Activated CD4-positive, alpha-beta T cell treated with anti-CD3 and anti-CD28 coated beads, Interleukin-2, amount 10 ng/mL, durations not matched to agents 7 days and 5 days (primary cell): ENCODE measurements around the gene TBC1D22A. TPM values are rescaled to one million over a fixed set of nuclear protein-coding genes. Genes with fewer than 3 reads are reported as not detected.

Experiments used
- CTCF ChIA-PET: fragments of 350-600 bp; sonication (Branson Sonifier 250); formaldehyde crosslinking; loops from one replicate; lab custom pipeline; 2021; ENCODE audit warnings: antibody characterized with exemption; lab: Charles Lee
- POLR2A ChIA-PET: fragments of 350-600 bp; sonication (Branson Sonifier 250); formaldehyde crosslinking; loops from one replicate; lab custom pipeline; 2021; ENCODE audit warnings: antibody characterized with exemption; lab: Charles Lee
- DNase-seq: peaks from one replicate; pipeline ENCODE4 v3.0.0-alpha.2; 2020
- H3K27ac Mint-ChIP-seq: one replicate; pipeline ENCODE4 v1.8.0; 2021; ENCODE audit warnings: mild to moderate bottlenecking, moderate library complexity, mixed read lengths
- H3K27me3 Mint-ChIP-seq: one replicate; pipeline ENCODE4 v1.8.0; 2021; ENCODE audit warnings: mixed read lengths
- H3K36me3 Mint-ChIP-seq: one replicate; pipeline ENCODE4 v1.8.0; 2021; ENCODE audit warnings: low read depth, mixed read lengths
- H3K4me1 Mint-ChIP-seq: one replicate; pipeline ENCODE4 v1.8.0; 2021; ENCODE audit warnings: mixed read lengths
- H3K4me3 Mint-ChIP-seq: one replicate; pipeline ENCODE4 v1.8.0; 2021; ENCODE audit warnings: mild to moderate bottlenecking, moderate library complexity, mixed read lengths
- H3K9me3 Mint-ChIP-seq: one replicate; pipeline ENCODE4 v1.8.0; 2021; ENCODE audit warnings: mixed read lengths
- total RNA-seq, 2 experiments: library from RNA; stranded (reverse); gene quantifications; one replicate each; pipeline ENCODE4 v1.2.3, GENCODE V29; 2021

The TBC1D22A gene
- total RNA-seq, 2 experiments from 2014 or later: 34.1 to 39.2 TPM

DNA sequence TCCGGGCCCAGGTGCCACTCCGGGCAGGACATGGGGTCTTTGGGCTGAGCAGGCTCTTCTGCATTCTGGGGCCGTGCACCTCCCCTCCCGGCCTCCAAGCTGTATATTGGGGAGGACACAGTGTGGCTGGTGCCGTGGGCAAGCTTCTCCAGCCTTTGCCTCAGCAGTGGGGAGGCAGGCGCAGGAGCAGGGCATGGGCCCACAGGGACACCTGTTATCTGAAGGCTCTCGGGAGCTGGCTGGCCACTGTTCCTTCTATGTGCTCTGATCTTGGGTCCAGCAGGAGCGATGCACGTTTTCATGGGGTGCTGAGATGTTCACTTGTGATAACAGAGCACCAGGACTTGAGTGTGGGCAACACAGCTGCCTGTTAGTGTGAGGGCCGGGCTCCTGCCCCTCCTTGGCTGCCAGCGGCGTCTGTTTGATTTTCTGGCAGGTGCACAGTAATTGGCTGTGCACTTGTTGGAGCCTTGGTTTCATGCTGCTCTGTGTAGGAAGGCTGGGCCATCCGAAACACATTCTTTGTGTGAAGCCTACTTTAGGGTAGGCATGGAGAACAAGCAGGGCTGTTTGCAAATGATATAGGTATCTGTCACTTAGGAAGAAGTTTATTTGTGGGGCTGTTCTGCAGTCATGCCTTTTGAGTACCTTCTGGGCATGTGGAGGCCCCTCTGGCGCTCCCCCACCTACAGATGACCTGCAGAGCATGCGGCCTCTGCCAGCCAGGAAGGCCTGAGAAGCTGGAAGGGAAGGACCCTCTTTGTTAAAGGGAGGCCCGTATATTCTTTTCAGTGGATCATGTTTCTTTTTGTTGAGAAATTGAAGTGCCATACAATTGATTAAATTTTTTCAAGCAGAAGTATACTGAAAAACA is 201.5 kb downstream of the TBC1D22A start:
- Mint-ChIP-seq H3K27me3 (no peaks in the 10 kb centered on the region), H3K4me3 (no peak overlapping the region), H3K36me3 (no peaks in the 10 kb centered on the region), H3K27ac (no peak overlapping the region), H3K9me3 (no peaks in the 10 kb centered on the region), H3K4me1 (no peaks in the 10 kb centered on the region)
- DNase-seq: no peak
- CTCF ChIA-PET: no interaction called here
- POLR2A ChIA-PET: no interaction called here

DNA sequence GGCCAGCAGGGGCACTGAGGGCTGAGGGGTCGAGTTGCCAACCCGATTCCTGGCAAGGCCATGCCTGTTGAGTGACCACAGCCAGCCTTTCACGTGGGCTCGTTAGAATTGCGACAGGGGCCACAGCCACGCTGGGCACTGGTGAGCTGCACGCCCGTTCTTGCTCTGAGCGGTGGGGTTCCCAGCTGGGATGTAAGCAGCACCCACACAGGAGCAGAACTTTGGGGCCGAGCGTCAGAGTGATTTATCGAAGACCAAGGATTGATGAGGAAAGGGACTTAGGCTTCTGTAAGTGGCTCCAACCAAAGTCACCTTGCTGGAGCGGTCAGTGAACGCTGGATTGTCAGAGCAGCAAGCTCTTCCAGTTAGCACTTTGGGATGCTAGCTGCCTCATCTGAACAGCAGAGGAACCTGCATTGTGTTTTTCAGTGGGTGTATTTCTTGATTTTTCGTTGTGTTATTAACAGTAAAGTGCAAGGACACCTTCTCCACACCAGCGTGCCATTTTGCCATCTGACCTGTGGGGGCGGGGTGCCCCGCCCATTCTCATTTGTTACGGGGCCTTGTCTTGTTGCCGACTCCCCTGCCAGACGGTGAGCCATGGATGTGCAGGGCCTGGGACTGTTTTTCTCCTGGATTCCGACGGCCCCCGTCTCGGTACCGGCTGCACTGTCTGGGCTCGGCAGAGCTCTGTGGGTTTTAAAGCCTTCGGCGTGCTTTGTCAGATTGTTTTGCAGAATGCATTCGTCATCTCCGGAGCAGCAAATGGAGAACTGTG is 202.5 kb downstream of the TBC1D22A start:
- H3K4me3 Mint-ChIP-seq: no peak overlapping the region
- H3K27me3 Mint-ChIP-seq: no peaks in the 10 kb centered on the region
- ChIA-PET CTCF (no interaction called here), POLR2A (no interaction called here)
- no peak for DNase-seq
- H3K27ac Mint-ChIP-seq: no peak overlapping the region
- H3K36me3 Mint-ChIP-seq: no peaks in the 10 kb centered on the region
- H3K9me3 Mint-ChIP-seq: no peaks in the 10 kb centered on the region
- peaks cover 8% of the 10 kb centered on the region for H3K4me1 Mint-ChIP-seq

DNA sequence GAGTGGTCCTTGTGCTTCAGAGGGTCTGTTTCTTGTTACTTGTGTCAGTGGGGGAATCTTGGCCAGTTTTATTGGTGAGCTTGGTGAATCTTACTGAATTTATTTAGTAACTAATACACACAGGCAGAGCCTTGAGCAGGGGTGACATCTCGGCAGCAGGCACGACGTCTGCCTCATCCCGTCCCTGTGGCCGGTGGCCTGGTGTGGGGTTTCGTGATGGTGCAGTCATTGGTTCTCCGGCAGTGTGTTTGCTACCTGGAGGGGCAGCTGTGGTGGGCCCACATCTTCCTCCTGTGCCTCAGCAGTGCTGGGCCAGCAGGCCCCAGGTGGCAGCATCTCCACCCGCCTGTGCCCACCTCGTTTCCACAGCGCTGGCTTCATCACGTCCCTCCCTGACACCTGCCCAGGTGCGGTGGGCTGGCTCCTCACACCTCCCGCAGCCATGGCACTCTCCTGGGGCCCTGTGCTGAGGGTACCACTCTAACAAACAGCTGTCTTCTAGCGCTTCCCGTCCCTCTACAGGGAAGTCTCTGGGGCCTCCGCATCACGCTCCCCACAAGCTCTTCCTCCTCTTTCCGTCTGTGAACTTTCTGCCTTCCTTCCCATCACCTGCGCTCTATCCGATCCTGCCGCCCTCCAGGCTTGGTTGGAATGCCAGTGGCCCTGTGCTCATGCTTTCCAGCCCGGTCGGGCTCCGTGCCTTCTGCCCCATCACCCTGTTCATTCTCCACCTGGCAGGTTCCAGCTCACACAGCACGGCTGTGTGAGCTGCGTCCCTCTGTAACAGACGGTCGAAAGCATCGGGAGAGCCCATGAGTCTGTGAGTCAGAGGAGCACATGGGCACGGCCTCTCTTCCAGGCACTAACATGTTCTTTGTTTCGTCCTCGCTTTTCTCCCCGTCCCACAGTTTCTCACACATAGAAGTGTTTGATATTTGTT is 203.4 kb downstream of the TBC1D22A start:
- POLR2A ChIA-PET: no interaction called here

GRCh38 chr22:46966495-46966845 is 204.0 kb downstream of the TBC1D22A start:
- POLR2A ChIA-PET: no interaction called here
- CTCF ChIA-PET: no interaction called here
- no peaks in the 10 kb centered on the region for H3K9me3 Mint-ChIP-seq
- H3K4me3 Mint-ChIP-seq: no peak overlapping the region
- H3K36me3 Mint-ChIP-seq: peaks cover 2% of the 10 kb centered on the region
- DNase-seq: no peak
- H3K27ac Mint-ChIP-seq: no peak overlapping the region
- no peaks in the 10 kb centered on the region for H3K27me3 Mint-ChIP-seq
- H3K4me1 Mint-ChIP-seq: peaks cover 13% of the 10 kb centered on the region

More for the DNA sequence above, 203.4 kb downstream of the TBC1D22A start:
- Mint-ChIP-seq H3K36me3 (peaks cover 2% of the 10 kb centered on the region), H3K27ac (no peak overlapping the region), H3K9me3 (no peaks in the 10 kb centered on the region), H3K27me3 (no peaks in the 10 kb centered on the region), H3K4me3 (no peak overlapping the region), H3K4me1 (peaks cover 13% of the 10 kb centered on the region)
- DNase-seq: no peak
- CTCF ChIA-PET: no interaction called here

DNA sequence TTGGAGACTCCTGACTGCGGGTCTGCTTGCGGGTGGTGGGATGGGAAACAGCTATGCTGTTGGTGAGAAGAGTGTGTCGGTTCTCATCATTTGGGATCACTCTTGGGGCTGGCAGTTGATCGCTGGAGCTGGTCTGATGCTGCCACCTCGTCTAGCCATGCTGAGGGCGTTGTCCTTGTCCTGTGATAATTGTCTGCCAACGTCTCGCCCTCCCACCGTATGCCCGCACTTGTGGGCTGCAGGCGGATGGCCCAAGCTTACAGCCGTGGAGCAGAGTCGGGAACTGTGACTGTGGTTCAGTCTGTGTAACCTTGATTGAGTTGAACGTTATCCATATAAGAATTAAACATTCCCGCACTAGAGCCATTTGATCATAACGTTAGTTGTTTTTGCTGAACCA is 204.4 kb downstream of the TBC1D22A start:
- CTCF ChIA-PET: no interaction called here
- peaks cover 2% of the 10 kb centered on the region for H3K36me3 Mint-ChIP-seq
- POLR2A ChIA-PET: no interaction called here
- peaks cover 13% of the 10 kb centered on the region for H3K4me1 Mint-ChIP-seq
- DNase-seq: no peak
- no peak overlapping the region for H3K4me3 Mint-ChIP-seq
- H3K27me3 Mint-ChIP-seq: no peaks in the 10 kb centered on the region
- H3K9me3 Mint-ChIP-seq: no peaks in the 10 kb centered on the region
- H3K27ac Mint-ChIP-seq: no peak overlapping the region

GRCh38 chr22:46967445-46968358 is 205.3 kb downstream of the TBC1D22A start:
- Mint-ChIP-seq H3K4me1 (peaks cover 13% of the 10 kb centered on the region), H3K27ac (no peak overlapping the region), H3K36me3 (peaks cover 2% of the 10 kb centered on the region), H3K4me3 (no peak overlapping the region), H3K27me3 (no peaks in the 10 kb centered on the region), H3K9me3 (no peaks in the 10 kb centered on the region)
- POLR2A ChIA-PET: no interaction called here
- no peak for DNase-seq
- CTCF ChIA-PET: no interaction called here

DNA sequence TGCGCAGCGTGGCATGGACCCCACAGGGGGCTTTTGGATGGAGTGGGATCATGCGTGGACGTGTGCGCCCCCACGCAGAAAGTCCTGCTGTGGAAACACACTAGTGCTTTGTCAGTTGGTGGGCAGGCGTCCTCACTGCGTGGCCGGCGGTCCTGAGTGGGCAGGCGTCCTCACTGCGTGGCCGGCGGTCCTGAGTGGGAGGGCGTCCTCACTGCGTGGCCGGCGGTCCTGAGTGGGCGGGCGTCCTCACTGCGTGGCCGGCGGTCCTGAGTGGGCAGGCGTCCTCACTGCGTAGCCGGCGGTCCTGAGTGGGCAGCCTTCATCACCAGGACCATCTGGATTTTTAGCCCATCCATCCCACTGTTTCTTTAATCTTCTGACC is 205.9 kb downstream of the TBC1D22A start:
- Mint-ChIP-seq H3K27me3 (no peaks in the 10 kb centered on the region), H3K36me3 (peaks cover 2% of the 10 kb centered on the region), H3K4me3 (no peak overlapping the region), H3K4me1 (peaks cover 13% of the 10 kb centered on the region), H3K27ac (no peak overlapping the region), H3K9me3 (no peaks in the 10 kb centered on the region)
- CTCF ChIA-PET: no interaction called here
- no peak for DNase-seq
- POLR2A ChIA-PET: no interaction called here

GRCh38 chr22:46968848-46969247 is 206.4 kb downstream of the TBC1D22A start:
- Mint-ChIP-seq H3K9me3 (no peaks in the 10 kb centered on the region), H3K27ac (no peak overlapping the region), H3K4me1 (peaks cover 13% of the 10 kb centered on the region), H3K27me3 (no peaks in the 10 kb centered on the region), H3K36me3 (peaks cover 2% of the 10 kb centered on the region), H3K4me3 (no peak overlapping the region)
- no peak for DNase-seq
- POLR2A ChIA-PET: no interaction called here
- CTCF ChIA-PET: no interaction called here

DNA sequence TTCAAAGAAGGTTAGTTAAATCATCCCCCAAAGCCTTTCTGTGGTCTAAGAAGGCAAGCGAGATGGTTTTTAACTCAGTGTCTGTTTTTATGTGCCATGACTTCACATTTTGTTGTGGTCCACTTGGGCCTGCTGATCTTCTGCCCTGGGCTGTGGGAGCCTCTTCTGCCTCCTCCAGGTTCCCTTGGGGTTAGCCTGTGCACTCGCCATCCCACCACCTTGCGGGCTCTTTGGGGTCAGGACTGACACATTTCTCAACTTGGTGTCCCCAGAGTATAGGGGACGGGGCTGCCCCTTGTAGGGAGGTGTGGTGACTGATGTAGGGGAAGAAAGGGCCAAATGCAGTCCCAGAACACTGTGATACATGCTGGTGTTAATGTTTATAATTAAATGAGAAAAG is 207.0 kb downstream of the TBC1D22A start:
- DNase-seq: no peak
- Mint-ChIP-seq H3K4me1 (peaks cover 13% of the 10 kb centered on the region), H3K4me3 (no peak overlapping the region), H3K36me3 (peaks cover 2% of the 10 kb centered on the region), H3K27ac (no peak overlapping the region), H3K9me3 (no peaks in the 10 kb centered on the region), H3K27me3 (no peaks in the 10 kb centered on the region)
- ChIA-PET POLR2A (no interaction called here), CTCF (no interaction called here)

DNA sequence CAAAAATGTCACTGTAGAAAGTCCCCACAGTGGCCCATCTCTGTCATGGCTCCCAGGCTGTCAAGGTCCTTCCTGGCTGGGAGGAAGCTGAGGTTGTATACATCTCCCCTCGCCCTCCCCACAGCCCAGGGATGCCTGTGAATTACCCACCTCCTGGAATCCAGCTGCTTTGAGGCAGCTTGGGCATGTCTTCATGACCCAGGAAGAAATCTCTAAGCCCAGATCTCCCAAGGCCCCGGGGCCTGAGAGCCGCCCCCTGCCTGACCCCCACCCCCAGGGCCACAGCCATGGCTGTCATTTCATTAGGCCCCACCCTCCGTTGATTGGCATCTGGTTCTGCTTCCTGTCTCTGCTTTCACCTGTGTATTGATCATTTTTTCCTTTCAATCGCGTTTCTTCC is 207.5 kb downstream of the TBC1D22A start:
- no peak overlapping the region for H3K27ac Mint-ChIP-seq
- no peaks in the 10 kb centered on the region for H3K27me3 Mint-ChIP-seq
- DNase-seq: no peak
- no peaks in the 10 kb centered on the region for H3K9me3 Mint-ChIP-seq
- H3K4me3 Mint-ChIP-seq: no peak overlapping the region
- ChIA-PET CTCF (no interaction called here), POLR2A (no interaction called here)
- H3K4me1 Mint-ChIP-seq: peaks cover 13% of the 10 kb centered on the region
- H3K36me3 Mint-ChIP-seq: peaks cover 3% of the 10 kb centered on the region

- Mint-ChIP-seq H3K27me3 (no peaks in the 10 kb centered on the region), H3K4me1 (peaks cover 13% of the 10 kb centered on the region), H3K4me3 (no peak overlapping the region), H3K9me3 (no peaks in the 10 kb centered on the region), H3K36me3 (peaks cover 6% of the 10 kb centered on the region), H3K27ac (peak overlapping the region; percentile 46)
- ChIA-PET POLR2A (no interaction called here), CTCF (no interaction called here)
- DNase-seq: no peak
Observed at GRCh38 chr22:46970411-46971098, 208.1 kb downstream of the TBC1D22A start.
